ENCODE measurements around the gene ESAM.

ESAM gene

GRCh38 chr11:124751741-124752470 lies 10.2 kb downstream of the ESAM start, which contains the start of gene VSIG2:
TSS of gene VSIG2 (minus strand) at chr11:124752255. CDS start at chr11:124752137, 118 bp downstream.
- DNase-seq, result no peak

GRCh38 chr11:124751391-124751740 lies 10.7 kb downstream of the ESAM start:
- no peak for DNase-seq

DNA sequence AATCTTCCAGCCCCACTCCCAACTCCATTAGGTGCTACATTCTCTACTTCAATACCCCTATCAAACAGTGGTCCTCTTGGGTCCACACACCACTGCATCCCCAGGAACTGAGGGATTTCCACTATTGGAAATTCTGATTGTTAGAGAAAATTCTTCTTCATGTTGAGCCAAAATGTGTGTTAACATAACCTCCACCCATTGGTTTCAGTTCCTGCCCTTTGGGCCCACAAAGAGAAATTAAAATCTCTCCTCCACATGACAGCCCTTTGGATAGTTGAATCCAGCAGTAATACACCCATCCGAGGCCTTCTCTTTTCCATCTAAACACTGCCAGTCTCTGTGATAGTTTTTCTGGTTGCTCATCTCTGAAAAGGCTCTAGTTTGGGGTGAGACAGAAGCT lies 12.2 kb downstream of the ESAM start:
- DNase-seq, result no peak

GRCh38 chr11:124748481-124749343 lies 13.4 kb downstream of the ESAM start:
- no peak for DNase-seq

GRCh38 chr11:124748100-124748418 lies 14.0 kb downstream of the ESAM start:
- DNase-seq, result no peak

DNA sequence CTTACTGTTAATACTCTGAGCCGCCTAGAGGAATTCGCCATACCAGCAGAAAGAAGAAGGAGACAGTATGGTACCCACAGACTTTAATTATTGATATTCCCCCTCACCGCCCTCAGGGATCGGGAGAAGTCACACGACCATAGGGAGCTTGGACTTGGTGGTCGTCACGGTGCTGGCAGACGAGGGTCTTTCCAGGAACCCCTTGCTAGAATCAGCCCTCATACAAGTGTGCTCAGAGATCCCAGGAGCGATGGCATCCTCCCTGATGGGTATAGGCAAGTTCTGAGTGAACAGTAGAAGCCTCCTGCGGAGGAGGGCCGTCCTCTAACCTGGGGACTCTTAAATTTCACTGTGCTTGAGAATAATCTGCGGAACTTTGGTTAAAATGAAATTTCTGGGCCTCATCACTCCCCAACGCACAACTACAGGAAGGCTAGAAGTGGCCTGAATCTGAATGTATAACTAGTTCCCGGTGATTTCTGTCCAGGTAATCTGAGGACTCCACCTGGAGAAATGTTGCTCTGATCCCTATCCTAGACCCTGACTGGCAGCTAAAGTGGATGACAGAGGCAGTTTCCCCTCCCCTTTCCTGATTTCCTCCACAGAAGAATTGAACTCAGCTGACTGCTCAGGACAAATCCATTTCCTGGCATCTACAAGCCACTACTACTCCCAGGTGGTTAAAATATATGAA lies 14.5 kb downstream of the ESAM start:
- DNase-seq, result no peak

DNA sequence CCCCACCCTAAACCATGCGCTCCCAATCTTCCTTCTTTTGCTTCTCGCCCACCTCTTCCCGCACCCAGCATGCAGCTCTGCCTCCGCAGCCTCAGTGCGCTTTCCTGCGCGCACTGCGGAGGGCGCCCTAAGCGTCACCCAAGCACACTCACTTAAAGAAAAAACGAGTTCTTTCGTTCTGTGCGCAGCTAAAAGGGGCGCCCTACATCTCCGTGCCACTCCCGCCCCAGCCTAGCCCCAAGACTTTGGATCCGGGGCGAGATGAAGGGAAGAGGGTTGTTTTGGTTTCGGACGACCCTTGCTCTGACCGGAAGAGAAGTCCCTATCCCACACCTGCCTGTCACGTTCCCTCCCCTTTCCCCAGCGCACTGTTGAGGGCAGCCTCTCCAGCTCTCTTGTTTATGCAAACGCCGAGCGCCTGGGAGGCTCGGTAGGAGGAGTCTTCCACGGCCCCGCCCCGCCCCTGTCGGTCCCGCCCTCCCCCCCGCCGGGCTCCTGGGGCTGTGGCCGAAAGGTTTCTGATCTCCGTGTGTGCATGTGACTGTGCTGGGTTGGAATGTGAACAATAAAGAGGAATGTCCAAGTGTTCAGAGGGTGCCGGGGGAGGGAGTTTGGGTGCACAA lies 15.4 kb downstream of the ESAM start:
- DNase-seq, result peak; percentile 84

DNA sequence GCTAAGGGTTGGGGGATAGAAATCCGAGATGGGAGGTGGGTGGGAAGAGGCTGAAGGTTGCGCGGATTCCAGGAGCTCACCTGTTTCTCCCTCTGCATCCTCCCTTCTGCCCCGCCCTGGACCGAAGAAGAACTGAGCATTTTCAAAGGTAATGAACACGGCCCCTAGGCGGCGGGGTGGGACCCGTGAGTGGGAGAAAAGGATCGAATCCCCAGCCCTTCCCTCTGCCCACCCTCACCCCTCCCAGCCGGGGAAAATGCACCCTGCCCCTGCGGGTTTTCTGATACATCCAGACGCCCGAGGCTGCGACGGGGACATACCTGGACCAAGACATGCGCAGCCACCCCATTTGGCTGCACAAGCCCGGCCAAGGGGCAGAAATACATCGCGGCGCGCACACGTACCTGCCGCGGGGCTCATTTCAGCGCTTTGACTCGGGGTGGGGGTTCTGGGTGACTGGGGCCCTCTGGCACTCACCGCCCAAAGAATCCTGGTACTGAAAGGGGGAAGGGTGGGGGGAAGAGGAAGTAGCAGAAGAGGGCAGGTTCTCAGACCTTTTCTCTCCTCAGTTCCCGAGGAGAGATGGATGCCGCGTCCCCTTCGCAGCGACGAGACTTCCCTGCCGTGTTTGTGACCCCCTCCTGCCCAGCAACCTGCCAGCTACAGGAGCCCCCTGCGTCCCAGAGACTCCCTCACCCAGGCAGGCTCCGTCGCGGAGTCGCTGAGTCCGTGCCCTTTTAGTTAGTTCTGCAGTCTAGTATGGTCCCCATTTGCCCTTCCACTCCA lies 16.1 kb downstream of the ESAM start:
- peak; percentile 37 for DNase-seq

DNA sequence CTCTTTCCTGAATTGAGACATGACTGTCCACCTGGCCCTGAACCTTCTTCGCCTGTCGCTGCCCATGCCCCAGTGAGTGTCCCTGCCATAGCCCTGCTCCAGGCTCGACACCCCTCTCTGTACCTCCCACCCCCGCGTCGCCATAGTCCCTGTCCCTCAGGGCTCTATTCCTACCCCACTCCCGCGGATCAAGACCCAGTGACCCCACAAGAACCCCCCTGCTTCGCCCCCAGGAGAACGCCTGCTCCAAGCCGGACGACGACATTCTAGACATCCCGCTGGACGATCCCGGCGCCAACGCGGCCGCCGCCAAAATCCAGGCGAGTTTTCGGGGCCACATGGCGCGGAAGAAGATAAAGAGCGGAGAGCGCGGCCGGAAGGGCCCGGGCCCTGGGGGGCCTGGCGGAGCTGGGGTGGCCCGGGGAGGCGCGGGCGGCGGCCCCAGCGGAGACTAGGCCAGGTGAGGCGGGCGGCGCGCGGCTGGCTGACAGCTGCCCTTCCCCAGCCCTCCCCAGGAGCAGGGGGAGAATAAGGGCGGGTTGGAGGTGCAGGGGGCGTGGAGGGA lies 16.7 kb downstream of the ESAM start:
- no peak for DNase-seq

GRCh38 chr11:124743050-124743449 lies 19.0 kb downstream of the ESAM start:
- DNase-seq, result no peak

- no peak for DNase-seq
These were observed 19.5 kb downstream of the ESAM start for GRCh38 chr11:124742555-124742954.

DNA sequence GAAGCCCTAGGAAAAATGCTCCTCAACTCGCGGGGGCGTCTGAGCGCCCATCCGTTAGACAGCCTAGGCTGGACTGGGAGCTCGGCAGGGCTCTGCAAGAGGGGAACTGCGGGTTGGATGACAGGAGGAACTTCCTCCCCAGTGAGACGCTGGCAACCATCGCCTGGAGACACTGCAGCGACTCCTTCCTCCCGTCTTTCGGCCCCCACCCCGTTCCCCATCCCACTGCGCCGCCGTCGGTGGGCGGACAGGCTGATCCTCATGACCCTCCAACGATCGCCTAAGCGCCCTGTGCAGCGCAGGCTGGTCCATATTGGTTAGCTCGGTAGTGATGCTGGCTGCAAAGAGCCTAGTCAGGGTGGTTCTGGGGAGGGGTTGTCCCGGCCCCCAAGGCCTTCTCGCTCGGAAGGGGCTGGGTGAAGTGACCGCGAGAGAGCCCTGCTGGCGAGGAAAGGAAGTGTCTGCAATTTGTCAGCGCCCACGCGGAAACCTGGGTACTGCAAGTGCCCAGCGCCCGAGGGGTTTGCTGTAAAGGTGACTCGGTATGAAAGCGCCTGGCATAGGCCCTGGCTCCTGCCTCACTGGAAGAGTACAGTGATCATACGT lies 21.7 kb downstream of the ESAM start:
- peak; percentile 62 for DNase-seq

DNA sequence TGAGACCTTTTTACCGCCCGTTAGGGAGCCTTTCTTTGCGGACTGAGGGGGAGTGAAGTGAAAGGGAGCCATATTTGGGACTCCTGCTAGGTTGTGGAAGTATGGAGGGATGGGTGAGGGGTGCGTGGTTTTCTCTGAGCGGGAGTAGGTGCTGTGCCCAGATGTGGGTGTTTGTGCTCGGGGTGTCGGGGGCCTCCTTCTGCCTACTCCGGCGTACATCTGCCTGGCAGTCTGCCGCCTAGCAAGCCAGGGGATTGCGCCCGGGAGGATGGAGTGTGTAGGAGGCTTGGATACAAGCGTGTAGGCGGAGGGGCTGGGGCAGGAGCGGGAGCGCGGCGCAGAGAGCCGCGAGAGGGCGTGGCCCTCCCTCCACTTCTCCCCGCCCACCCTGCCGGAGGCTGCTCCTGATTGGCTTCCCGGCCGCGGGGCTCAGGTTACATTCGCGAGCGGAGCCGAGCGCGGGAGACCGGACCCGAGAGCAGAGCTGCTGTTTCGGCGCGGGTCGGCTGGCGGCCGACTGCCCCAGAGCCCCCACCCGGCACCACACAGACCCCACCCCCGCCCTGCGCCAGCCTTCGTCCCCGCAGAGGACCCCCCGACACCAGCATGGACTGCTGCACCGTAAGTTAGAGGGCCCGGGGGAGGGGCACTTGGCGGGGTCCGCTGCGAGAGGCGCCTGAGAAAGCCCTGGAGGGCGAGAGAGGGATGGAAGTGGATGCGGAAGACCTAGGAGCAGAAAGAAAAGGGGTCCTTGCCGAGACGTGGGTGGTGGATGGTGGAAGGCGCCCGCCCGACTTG lies 22.4 kb downstream of the ESAM start, which contains the start of gene NRGN:
NRGN (plus strand) TSS at position 464 of the 798 bp plus-strand sequence; CDS start at position 607, 143 bp downstream.
- DNase-seq, result peak; percentile 85

GRCh38 chr11:124738713-124739478 lies 23.2 kb downstream of the ESAM start:
- DNase-seq, result no peak

GRCh38 chr11:124737638-124738305 lies 24.3 kb downstream of the ESAM start:
- no peak for DNase-seq

- no peak for DNase-seq
These were observed 25.4 kb downstream of the ESAM start for GRCh38 chr11:124736736-124737135.

- no peak for DNase-seq
These were observed 29.9 kb downstream of the ESAM start for GRCh38 chr11:124732230-124732629.

DNA sequence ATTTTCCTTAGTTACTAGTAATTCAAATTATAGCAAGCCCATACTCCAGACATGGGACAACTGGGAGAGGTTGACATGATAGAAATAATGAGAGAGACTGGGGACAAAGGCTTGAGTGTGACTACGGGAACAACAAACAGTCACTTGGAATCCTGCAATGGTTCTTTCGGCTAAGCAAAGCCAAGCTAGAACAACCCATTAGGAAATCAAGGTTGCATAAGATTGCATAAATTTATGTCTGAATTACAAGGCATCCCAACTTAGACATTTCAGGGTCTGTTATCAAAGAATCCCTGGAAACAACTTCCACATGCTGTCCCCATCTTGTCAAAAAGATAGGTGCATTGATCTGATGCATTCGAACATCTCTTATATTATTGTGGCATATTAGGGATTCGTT lies 32.5 kb downstream of the ESAM start:
- DNase-seq, result no peak

DNA sequence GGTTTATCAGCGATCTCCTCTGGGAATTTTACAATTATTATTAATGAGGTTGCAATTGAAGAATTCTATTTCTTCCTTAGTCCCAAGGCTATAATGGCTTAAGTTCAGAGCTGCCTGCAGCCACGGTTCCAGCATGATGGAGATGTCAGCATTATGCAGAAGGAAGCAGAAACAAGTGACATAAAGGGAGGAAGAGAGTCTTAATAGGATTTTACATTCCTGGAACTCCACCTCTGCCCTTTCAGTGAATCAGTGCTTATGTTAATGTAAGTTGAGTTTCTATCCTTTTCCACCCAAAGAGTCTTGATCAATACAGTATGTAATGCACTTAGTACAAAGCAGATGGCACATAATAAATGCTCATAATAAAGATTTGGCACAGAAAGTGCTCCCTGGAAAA lies 34.0 kb downstream of the ESAM start:
- DNase-seq, result no peak
